ENCODE data around the gene VPS13D.
A peak's percentile ranks its signal among the peaks of the same experiment; 100 is the strongest.

VPS13D gene

DNA sequence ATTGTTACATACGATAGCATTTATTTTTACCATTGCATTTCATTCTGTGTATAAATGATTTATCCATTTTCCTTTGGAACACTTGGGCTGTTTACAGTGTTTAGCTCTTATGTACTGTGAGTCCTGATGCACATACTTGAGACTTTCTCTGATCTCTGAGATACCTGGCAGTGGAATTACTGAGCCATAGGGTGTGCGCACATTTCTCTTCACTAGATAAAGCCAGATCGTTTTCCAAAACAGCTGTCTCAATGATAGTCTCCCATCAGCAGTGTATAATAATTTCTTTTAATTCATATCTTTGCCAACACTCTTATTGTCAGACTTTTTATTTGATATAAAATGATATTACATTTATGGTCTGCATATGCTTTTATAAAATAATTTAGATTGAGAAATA lies 66.2 kb downstream of the VPS13D start:
- Histone ChIP-seq H3K4me3 (ENCODE audit: low read length) (no peak overlapping the region), H3K27me3 (ENCODE audit: control insufficient read depth, insufficient read depth, low read length) (no peaks in the 10 kb centered on the region), H3K4me1 (ENCODE audit: control insufficient read depth, insufficient read depth, low read length) (peaks cover 22% of the 10 kb centered on the region), H3K36me3 (ENCODE audit: insufficient read depth, low read length) (peaks cover 33% of the 10 kb centered on the region), H3K9ac (ENCODE audit: low read depth, low read length) (peak overlapping the region; percentile 43), H3K9me3 (replicated peaks; ENCODE audit: low read length) (no peaks in the 10 kb centered on the region), H3K4me2 (ENCODE audit: low read length) (peak overlapping the region; percentile 48)

DNA sequence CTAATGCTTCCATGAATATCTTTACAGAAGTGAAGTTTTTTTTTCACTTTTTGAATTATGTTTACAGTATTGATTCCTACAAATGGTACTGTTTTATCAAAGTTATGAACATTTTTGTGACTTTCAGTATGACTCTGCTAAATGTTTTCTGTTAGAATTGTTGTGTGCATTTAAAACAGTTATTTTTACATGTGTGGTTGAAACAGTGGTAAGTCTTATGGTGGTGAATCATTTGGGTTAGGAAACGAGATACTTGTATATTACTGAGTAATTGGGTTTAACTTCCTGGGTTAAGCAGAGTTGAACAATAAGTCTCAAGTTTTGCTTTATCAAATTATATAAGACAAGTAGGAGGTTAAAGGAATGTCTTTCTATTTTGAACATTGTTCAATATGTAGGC lies 66.8 kb downstream of the VPS13D start:
- no peaks in the 10 kb centered on the region for H3K9me3 ChIP-seq (replicated peaks; ENCODE audit: low read length)
- H3K27me3 ChIP-seq (ENCODE audit: control insufficient read depth, insufficient read depth, low read length) = no peaks in the 10 kb centered on the region
- H3K4me2 ChIP-seq (ENCODE audit: low read length) = peak overlapping the region; percentile 48
- H3K4me1 ChIP-seq (ENCODE audit: control insufficient read depth, insufficient read depth, low read length) = peaks cover 22% of the 10 kb centered on the region
- H3K4me3 ChIP-seq (ENCODE audit: low read length) = no peak overlapping the region
- peaks cover 31% of the 10 kb centered on the region for H3K36me3 ChIP-seq (ENCODE audit: insufficient read depth, low read length)
- H3K9ac ChIP-seq (ENCODE audit: low read depth, low read length) = peak overlapping the region; percentile 43

GRCh38 chr1:12300706-12301105 lies 70.9 kb downstream of the VPS13D start:
- Histone ChIP-seq H3K36me3 (ENCODE audit: insufficient read depth, low read length) (peaks cover 48% of the 10 kb centered on the region), H3K4me3 (ENCODE audit: low read length) (no peak overlapping the region), H3K27me3 (ENCODE audit: control insufficient read depth, insufficient read depth, low read length) (no peaks in the 10 kb centered on the region), H3K4me1 (ENCODE audit: control insufficient read depth, insufficient read depth, low read length) (peaks cover 14% of the 10 kb centered on the region), H3K4me2 (ENCODE audit: low read length) (no peak overlapping the region), H3K9ac (ENCODE audit: low read depth, low read length) (no peak overlapping the region), H3K9me3 (replicated peaks; ENCODE audit: low read length) (no peaks in the 10 kb centered on the region)

DNA sequence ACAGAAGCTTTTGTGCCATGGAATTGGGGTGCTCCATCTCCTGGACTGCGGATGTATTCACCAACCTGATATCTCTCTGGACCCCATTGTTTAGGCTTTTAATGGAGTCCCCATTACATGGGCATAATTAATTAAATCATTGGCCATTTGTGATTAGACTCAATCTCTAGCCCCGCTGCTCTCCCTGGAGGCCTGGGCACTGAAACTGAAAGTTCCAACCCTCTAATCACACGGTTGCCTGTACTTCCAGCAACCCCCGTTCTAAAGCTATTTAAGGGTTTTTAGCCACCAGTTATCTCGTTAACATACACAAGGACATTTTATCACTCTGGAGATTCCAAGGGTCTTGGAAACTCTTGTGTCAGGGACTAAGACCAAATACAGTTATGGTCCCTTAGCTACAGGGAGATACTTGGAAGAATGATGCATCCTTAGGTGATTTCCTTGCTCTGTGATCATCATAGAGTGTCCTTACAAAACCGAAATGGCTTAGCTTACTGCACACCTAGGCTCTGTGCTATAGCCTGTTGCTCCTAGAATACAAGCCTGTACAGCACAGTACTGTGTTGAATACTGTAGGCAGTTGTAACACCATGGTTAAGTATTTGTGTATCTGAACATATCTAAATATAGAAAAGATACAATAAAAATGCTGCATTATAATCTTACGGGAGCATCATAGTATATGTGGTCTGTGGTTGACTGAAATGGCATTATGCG lies 71.8 kb downstream of the VPS13D start:
- Histone ChIP-seq H3K4me2 (ENCODE audit: low read length) (no peak overlapping the region), H3K9me3 (replicated peaks; ENCODE audit: low read length) (no peaks in the 10 kb centered on the region), H3K4me1 (ENCODE audit: control insufficient read depth, insufficient read depth, low read length) (peaks cover 6% of the 10 kb centered on the region), H3K36me3 (ENCODE audit: insufficient read depth, low read length) (peaks cover 52% of the 10 kb centered on the region), H3K27me3 (ENCODE audit: control insufficient read depth, insufficient read depth, low read length) (no peaks in the 10 kb centered on the region), H3K9ac (ENCODE audit: low read depth, low read length) (no peak overlapping the region), H3K4me3 (ENCODE audit: low read length) (no peak overlapping the region)

GRCh38 chr1:12302798-12303447 lies 73.1 kb downstream of the VPS13D start:
- H3K4me1 ChIP-seq (ENCODE audit: control insufficient read depth, insufficient read depth, low read length) = no peaks in the 10 kb centered on the region
- H3K9me3 ChIP-seq (replicated peaks; ENCODE audit: low read length) = no peaks in the 10 kb centered on the region
- H3K4me2 ChIP-seq (ENCODE audit: low read length) = no peak overlapping the region
- peaks cover 62% of the 10 kb centered on the region for H3K36me3 ChIP-seq (ENCODE audit: insufficient read depth, low read length)
- no peaks in the 10 kb centered on the region for H3K27me3 ChIP-seq (ENCODE audit: control insufficient read depth, insufficient read depth, low read length)
- H3K9ac ChIP-seq (ENCODE audit: low read depth, low read length) = no peak overlapping the region
- no peak overlapping the region for H3K4me3 ChIP-seq (ENCODE audit: low read length)

- no peak overlapping the region for H3K4me3 ChIP-seq (ENCODE audit: low read length)
- H3K4me2 ChIP-seq (ENCODE audit: low read length) = no peak overlapping the region
- H3K27me3 ChIP-seq (ENCODE audit: control insufficient read depth, insufficient read depth, low read length) = no peaks in the 10 kb centered on the region
- H3K4me1 ChIP-seq (ENCODE audit: control insufficient read depth, insufficient read depth, low read length) = peaks cover 7% of the 10 kb centered on the region
- no peaks in the 10 kb centered on the region for H3K9me3 ChIP-seq (replicated peaks; ENCODE audit: low read length)
- H3K9ac ChIP-seq (ENCODE audit: low read depth, low read length) = no peak overlapping the region
- peaks cover 72% of the 10 kb centered on the region for H3K36me3 ChIP-seq (ENCODE audit: insufficient read depth, low read length)
Observed at GRCh38 chr1:12305377-12305776, 75.5 kb downstream of the VPS13D start.

- Histone ChIP-seq H3K4me1 (ENCODE audit: control insufficient read depth, insufficient read depth, low read length) (peaks cover 9% of the 10 kb centered on the region), H3K9me3 (replicated peaks; ENCODE audit: low read length) (no peaks in the 10 kb centered on the region), H3K4me2 (ENCODE audit: low read length) (no peak overlapping the region), H3K9ac (ENCODE audit: low read depth, low read length) (no peak overlapping the region), H3K27me3 (ENCODE audit: control insufficient read depth, insufficient read depth, low read length) (no peaks in the 10 kb centered on the region), H3K36me3 (ENCODE audit: insufficient read depth, low read length) (peaks cover 68% of the 10 kb centered on the region), H3K4me3 (ENCODE audit: low read length) (no peak overlapping the region)
Observed at GRCh38 chr1:12309783-12310742, 80.2 kb downstream of the VPS13D start.

DNA sequence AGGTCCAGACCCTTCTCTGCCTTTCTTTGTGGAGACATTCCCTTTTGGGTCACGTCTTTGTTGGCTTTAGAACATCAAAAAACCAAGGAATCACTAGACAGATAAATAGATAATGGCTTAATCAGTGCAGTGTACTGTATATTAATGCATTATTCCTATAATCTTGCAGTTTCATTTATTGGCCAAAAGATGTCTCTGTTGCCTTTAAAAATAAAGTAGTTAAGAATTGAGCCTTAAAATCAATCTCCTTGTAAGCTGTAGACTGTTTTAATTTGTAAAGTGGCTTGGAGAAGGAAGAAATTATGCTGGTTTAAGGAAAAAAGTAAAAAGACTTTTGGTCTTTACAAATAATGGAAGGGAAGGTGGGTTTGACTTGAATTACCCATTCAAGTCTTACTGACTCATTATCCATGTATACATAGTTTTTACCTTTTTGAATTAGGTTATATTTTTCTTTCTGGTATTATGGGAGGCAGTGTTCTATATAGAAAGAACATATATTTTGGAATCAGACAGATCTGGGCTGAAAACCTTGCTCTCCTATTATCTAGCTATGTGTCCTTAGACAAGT lies 84.6 kb downstream of the VPS13D start:
- no peak overlapping the region for H3K4me3 ChIP-seq (ENCODE audit: low read length)
- H3K9ac ChIP-seq (ENCODE audit: low read depth, low read length) = no peak overlapping the region
- H3K4me1 ChIP-seq (ENCODE audit: control insufficient read depth, insufficient read depth, low read length) = peaks cover 9% of the 10 kb centered on the region
- no peaks in the 10 kb centered on the region for H3K9me3 ChIP-seq (replicated peaks; ENCODE audit: low read length)
- no peaks in the 10 kb centered on the region for H3K27me3 ChIP-seq (ENCODE audit: control insufficient read depth, insufficient read depth, low read length)
- no peak overlapping the region for H3K4me2 ChIP-seq (ENCODE audit: low read length)
- H3K36me3 ChIP-seq (ENCODE audit: insufficient read depth, low read length) = peaks cover 54% of the 10 kb centered on the region

DNA sequence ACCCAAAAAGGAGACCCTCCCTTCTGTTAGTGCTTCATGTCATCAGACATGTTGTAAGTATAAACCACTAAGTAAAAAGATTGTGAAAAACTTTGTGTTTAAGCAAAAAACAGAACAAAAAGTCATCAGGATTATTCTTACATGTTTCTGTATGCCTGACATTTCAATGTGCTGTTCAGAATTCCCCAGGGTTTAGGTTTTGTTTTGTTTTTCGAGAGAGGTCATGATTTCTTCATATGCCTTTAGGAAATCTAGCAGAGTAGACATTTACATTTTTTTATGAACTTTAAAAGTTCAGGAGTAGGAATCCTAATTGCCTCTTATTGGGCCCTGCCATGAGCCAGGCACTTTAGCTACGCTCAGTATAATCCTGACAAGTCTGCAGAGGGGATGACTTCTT lies 85.3 kb downstream of the VPS13D start:
- no peak overlapping the region for H3K4me3 ChIP-seq (ENCODE audit: low read length)
- H3K27me3 ChIP-seq (ENCODE audit: control insufficient read depth, insufficient read depth, low read length) = no peaks in the 10 kb centered on the region
- peaks cover 61% of the 10 kb centered on the region for H3K36me3 ChIP-seq (ENCODE audit: insufficient read depth, low read length)
- H3K9ac ChIP-seq (ENCODE audit: low read depth, low read length) = no peak overlapping the region
- H3K9me3 ChIP-seq (replicated peaks; ENCODE audit: low read length) = no peaks in the 10 kb centered on the region
- H3K4me1 ChIP-seq (ENCODE audit: control insufficient read depth, insufficient read depth, low read length) = peaks cover 4% of the 10 kb centered on the region
- H3K4me2 ChIP-seq (ENCODE audit: low read length) = no peak overlapping the region

DNA sequence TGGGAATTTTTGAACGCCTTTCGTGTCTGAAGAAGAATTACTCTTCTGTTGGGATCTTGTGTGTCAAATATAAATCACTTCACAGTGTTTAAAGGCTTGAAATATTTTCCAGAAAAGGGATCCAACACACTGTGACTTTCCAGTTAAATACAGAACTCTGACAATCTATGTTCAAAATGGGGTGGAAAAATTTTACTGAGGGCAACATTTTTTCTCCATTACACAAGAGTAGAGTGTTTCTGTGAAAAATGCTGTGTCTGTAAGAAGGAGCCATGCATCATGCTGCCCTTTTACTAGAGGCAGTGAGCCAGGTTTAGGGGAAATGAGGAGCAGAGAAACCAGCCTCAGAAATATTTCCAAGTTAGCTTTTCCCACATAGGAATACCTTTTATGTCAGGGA lies 86.5 kb downstream of the VPS13D start:
- Histone ChIP-seq H3K36me3 (ENCODE audit: insufficient read depth, low read length) (peaks cover 68% of the 10 kb centered on the region), H3K4me2 (ENCODE audit: low read length) (no peak overlapping the region), H3K4me1 (ENCODE audit: control insufficient read depth, insufficient read depth, low read length) (no peaks in the 10 kb centered on the region), H3K27me3 (ENCODE audit: control insufficient read depth, insufficient read depth, low read length) (no peaks in the 10 kb centered on the region), H3K9ac (ENCODE audit: low read depth, low read length) (no peak overlapping the region), H3K4me3 (ENCODE audit: low read length) (no peak overlapping the region), H3K9me3 (replicated peaks; ENCODE audit: low read length) (no peaks in the 10 kb centered on the region)

DNA sequence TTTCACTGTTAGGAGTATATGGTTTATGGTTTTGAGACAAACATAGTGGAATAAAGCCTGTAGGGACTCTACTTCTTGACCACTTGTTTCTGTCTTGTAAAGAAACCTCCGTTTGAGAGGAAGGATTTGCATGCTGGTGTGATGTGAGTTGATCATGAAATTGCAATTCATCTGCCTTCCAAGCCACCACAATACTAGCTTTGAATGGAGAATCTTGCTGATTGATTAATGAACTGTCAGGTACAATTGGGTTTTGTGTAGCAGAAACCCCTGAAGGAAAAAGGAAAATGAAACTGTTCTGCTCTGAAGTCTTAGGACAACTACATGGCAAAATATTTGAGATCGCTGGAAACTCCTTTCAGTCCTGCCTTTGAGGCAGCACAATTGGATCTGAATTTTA lies 90.7 kb downstream of the VPS13D start:
- Histone ChIP-seq H3K36me3 (ENCODE audit: insufficient read depth, low read length) (peaks cover 51% of the 10 kb centered on the region), H3K27me3 (ENCODE audit: control insufficient read depth, insufficient read depth, low read length) (no peaks in the 10 kb centered on the region)

More for the DNA sequence above, 90.7 kb downstream of the VPS13D start:
- H3K9me3 ChIP-seq (replicated peaks; ENCODE audit: low read length) = no peaks in the 10 kb centered on the region
- no peak overlapping the region for H3K4me3 ChIP-seq (ENCODE audit: low read length)
- no peak overlapping the region for H3K4me2 ChIP-seq (ENCODE audit: low read length)
- H3K9ac ChIP-seq (ENCODE audit: low read depth, low read length) = no peak overlapping the region
- H3K4me1 ChIP-seq (ENCODE audit: control insufficient read depth, insufficient read depth, low read length) = no peaks in the 10 kb centered on the region

All from skeletal muscle satellite cell (primary cell).